ENCODE data around the gene SRP14.

SRP14 gene

DNA sequence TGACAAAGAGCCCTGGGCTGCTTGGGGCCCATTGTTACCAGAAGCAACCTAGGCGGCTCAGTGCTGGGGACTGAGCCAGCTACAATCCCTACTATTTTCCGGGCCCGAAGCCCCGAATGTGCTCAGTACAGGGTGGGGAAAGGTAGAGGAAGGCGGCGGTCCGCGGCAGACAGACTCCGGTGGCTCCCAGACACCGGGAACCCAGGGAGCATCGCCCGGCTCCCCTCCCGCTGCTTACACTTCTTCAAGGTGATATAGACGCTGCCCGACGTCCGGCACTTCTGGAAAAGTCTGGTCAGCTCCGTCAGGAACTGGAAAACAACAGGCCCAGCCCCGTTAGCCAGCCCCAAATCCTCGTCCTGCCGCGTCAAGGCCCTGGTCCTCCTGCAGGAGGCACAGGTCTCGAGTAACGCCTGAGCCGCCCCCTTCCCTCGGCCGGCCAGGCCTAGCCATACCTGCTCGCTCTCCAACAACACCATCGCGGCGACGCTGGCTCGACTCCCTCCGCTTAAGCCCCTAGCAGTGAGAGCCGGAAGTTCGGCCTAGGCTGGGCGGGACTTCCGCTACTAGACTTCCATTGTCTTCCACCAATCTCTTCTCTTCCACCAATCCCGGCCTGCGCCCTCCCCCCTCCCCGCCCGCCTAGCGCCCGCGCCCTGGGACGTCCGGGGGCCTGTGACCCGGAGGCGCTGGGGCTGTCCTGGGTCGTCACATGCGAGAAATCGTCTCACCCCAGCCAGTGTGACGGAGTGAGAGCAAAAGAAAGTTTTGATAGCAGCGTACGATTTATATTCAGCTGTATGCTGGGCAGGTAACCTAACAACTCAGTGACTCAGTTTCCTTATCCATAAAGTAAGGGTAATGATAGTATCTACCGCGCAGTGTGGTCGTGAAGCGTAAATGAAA lies at the start of gene SRP14:
Gene SRP14 (minus strand): TSS at position 544 of the 906 bp plus-strand sequence. CDS start 65 bp downstream, at position 479.
- in situ Hi-C loops (cut with MboI; ENCODE audit: low pct_unique_long_range_greater_than_20kb, low sequenced_read_pairs, unreplicated experiment) = loop anchor here (25.0 kb wide), 1 partner anchor 373 kb away; the partner anchor contains the start of gene IVD
- TF ChIP-seq, protein P1, sequence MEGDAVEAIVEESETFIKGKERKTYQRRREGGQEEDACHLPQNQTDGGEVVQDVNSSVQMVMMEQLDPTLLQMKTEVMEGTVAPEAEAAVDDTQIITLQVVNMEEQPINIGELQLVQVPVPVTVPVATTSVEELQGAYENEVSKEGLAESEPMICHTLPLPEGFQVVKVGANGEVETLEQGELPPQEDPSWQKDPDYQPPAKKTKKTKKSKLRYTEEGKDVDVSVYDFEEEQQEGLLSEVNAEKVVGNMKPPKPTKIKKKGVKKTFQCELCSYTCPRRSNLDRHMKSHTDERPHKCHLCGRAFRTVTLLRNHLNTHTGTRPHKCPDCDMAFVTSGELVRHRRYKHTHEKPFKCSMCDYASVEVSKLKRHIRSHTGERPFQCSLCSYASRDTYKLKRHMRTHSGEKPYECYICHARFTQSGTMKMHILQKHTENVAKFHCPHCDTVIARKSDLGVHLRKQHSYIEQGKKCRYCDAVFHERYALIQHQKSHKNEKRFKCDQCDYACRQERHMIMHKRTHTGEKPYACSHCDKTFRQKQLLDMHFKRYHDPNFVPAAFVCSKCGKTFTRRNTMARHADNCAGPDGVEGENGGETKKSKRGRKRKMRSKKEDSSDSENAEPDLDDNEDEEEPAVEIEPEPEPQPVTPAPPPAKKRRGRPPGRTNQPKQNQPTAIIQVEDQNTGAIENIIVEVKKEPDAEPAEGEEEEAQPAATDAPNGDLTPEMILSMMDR (IDR thresholded peaks at IDR 0.05; ENCODE audit: extremely low read depth, insufficient read depth, missing control alignments) = no peak

GRCh38 chr15:40087991-40088928 lies 49.3 kb upstream of the SRP14 start:
- no peak for DNase-seq (ENCODE audit: low spot score)
- in situ Hi-C loops (cut with MboI; ENCODE audit: low pct_unique_long_range_greater_than_20kb, low sequenced_read_pairs, unreplicated experiment) = no loop called here
- TF ChIP-seq, protein P1 (IDR thresholded peaks at IDR 0.05; ENCODE audit: extremely low read depth, insufficient read depth, missing control alignments) = no peak

More for the DNA sequence above, at the start of gene SRP14:
- peak; percentile 92 for DNase-seq (ENCODE audit: low spot score)

DNA sequence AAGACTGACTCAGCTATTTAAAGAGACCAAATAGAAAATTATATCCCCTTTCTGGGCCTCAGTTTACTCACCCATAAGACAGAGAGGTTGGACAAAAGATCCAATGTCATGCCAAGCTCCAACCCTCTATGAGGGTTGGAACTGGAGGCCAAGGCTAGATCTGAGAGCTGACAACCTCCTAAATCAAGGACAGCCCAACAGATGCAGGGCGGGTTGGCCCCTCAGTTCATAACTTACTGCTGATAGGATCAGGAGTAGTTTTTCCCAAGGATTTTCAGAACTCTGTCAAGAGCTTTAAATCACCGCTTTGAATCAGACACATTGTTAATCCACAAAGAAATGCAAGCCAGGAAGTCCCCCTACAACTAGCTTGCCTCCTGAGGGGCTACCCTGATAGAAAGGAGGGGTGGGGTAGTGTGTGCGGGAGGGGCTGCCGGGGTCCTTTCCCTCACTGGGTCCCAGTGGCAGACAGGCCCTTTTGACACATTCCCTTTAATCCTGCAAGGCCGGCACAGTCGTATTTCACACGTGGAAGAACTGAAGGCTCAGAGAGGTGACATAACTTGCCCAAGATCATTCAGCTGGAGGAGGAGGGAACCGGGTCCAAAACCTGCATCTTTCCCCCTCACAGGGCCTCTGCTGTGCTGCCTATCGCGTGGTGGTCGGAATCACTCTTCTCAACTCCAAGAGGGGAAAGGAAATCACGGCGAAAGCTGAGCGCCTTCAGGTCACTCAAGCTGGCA lies 48.3 kb upstream of the SRP14 start:
- in situ Hi-C loops (cut with MboI; ENCODE audit: low pct_unique_long_range_greater_than_20kb, low sequenced_read_pairs, unreplicated experiment) = no loop called here
- TF ChIP-seq, protein P1 (IDR thresholded peaks at IDR 0.05; ENCODE audit: extremely low read depth, insufficient read depth, missing control alignments) = no peak
- DNase-seq (ENCODE audit: low spot score) = no peak

GRCh38 chr15:40085266-40085665 lies 46.3 kb upstream of the SRP14 start:
- in situ Hi-C loops (cut with MboI; ENCODE audit: low pct_unique_long_range_greater_than_20kb, low sequenced_read_pairs, unreplicated experiment) = no loop called here
- no peak for DNase-seq (ENCODE audit: low spot score)
- TF ChIP-seq, protein P1 (IDR thresholded peaks at IDR 0.05; ENCODE audit: extremely low read depth, insufficient read depth, missing control alignments) = no peak

- in situ Hi-C loops (cut with MboI; ENCODE audit: low pct_unique_long_range_greater_than_20kb, low sequenced_read_pairs, unreplicated experiment) = no loop called here
- TF ChIP-seq, protein P1 (IDR thresholded peaks at IDR 0.05; ENCODE audit: extremely low read depth, insufficient read depth, missing control alignments) = no peak
- no peak for DNase-seq (ENCODE audit: low spot score)
Observed at GRCh38 chr15:40084650-40085049, 45.7 kb upstream of the SRP14 start.

Data from GM13977 (cell line).